HepG2 (cell line): Measurements from ENCODE around the gene NDUFAF8. TPM values are rescaled to one million over a fixed set of nuclear protein-coding genes. Genes with fewer than 3 reads are reported as not detected.

Experiments
- ATAC-seq: fragments of 200-7000 bp; cut with Tn5 transposase; 3 replicates; pipeline ENCODE4 v1.9.1; 2020; ENCODE audit warnings: mild to moderate bottlenecking, moderate library complexity
- BruUV-seq: library from RNA; stranded (reverse); fragments of 400-500 nt; replicated peaks from 2 replicates; lab custom pipeline; 2021; lab: Mats Ljungman, UMichigan
- CTCF ChIA-PET: fragments of 300-600 bp; formaldehyde crosslinking; extraction: SDS; loops from one replicate; lab custom pipeline; 2021; ENCODE audit warnings: low total read pairs, inconsistent platforms, low intra/inter-chr PET ratio; lab: Yijun Ruan, JAX
- POLR2A ChIA-PET: fragments of 350-600 bp; sonication (Branson Sonifier 250); formaldehyde crosslinking; loops from one replicate; lab custom pipeline; 2020; ENCODE audit warnings: antibody characterized with exemption, inconsistent platforms; lab: Yijun Ruan, JAX
- DNase-seq: peaks from one replicate; pipeline ENCODE4 v3.0.0-alpha.2; 2015; ENCODE audit warnings: low spot score
- FAIRE-seq: peaks from 3 replicates; lab custom pipeline; 2011; peaks lifted over from hg19 to GRCh38; lab: Jason Lieb, UNC
- H2AFZ ChIP-seq: one replicate; pipeline ENCODE4 v1.6.1; 2011; ENCODE audit warnings: low read length, inconsistent platforms
- H3K27ac ChIP-seq: fragments of 300-600 bp; 3 replicates; pipeline ENCODE4 v1.8.0; 2011; ENCODE audit warnings: mixed run types, mild to moderate bottlenecking, mixed read lengths, low read length, inconsistent platforms; ENCODE audit not compliant: insufficient read depth; ENCODE audit errors: extremely low read length
- H3K27me3 ChIP-seq, 2 experiments: fragments of 200-600 bp in 1 of 2; 2 replicates in 1 of 2; 3 replicates in 1 of 2; pipeline versions ENCODE4 v1.6.0 to v1.8.0; 2011; ENCODE audit warnings: low read length in 2 of 2, mild to moderate bottlenecking in 2 of 2, moderate library complexity in 2 of 2, inconsistent platforms in 1 of 2; ENCODE audit not compliant: insufficient read depth in 2 of 2, control insufficient read depth in 1 of 2
- H3K36me3 ChIP-seq, 2 experiments: fragments of 200-600 bp in 1 of 2; replicated peaks in 1 of 2; 2 replicates in 1 of 2; 3 replicates in 1 of 2; pipeline versions ENCODE4 v1.5.1 to v1.8.0; 2011; ENCODE audit warnings: low read length in 2 of 2, inconsistent platforms in 1 of 2; ENCODE audit not compliant: insufficient read depth in 2 of 2, control insufficient read depth in 1 of 2
- H3K4me1 ChIP-seq: 2 replicates; pipeline ENCODE4 v1.5.1; 2012; ENCODE audit warnings: low read length, inconsistent platforms; ENCODE audit not compliant: insufficient read depth
- H3K4me2 ChIP-seq: 2 replicates; pipeline ENCODE4 v1.6.0; 2011; ENCODE audit warnings: low read depth, low read length, inconsistent platforms
- H3K4me3 ChIP-seq, 3 experiments: fragments of 200-600 bp in 1 of 3; sonication (generic), shearing (Covaris generic) in 1 of 3; replicated peaks in 1 of 3; 2 replicates each; pipeline ENCODE4 v1.5.1; 2011 to 2016; ENCODE audit warnings: low read length in 3 of 3, inconsistent platforms in 2 of 3, low read depth in 2 of 3, mild to moderate bottlenecking in 2 of 3, control low read depth in 1 of 3, mixed read lengths in 1 of 3; ENCODE audit not compliant: insufficient read depth in 1 of 3
- H3K79me2 ChIP-seq: one replicate; pipeline ENCODE4 v1.6.1; 2011; ENCODE audit warnings: low read length, inconsistent platforms; ENCODE audit not compliant: insufficient read depth
- H3K9ac ChIP-seq: 2 replicates; pipeline ENCODE4 v1.6.0; 2011; ENCODE audit warnings: mild to moderate bottlenecking, low read depth, low read length, inconsistent platforms; ENCODE audit not compliant: insufficient read depth
- H3K9me3 ChIP-seq: 2 replicates; pipeline ENCODE4 v1.5.1; 2012; ENCODE audit warnings: mild to moderate bottlenecking, low read length
- H4K20me1 ChIP-seq: 2 replicates; pipeline ENCODE4 v1.6.0; 2011; ENCODE audit warnings: inconsistent platforms, mild to moderate bottlenecking, low read length, moderate library complexity; ENCODE audit not compliant: insufficient read depth
- ZC3H13 ChIP-seq: sonication (generic); formaldehyde crosslinking; IDR thresholded peaks from 2 replicates; pipeline ENCODE4 v1.8.1; 2023; ENCODE audit warnings: mild to moderate bottlenecking, missing genetic modification reagents, moderate library complexity
- ZNF720 ChIP-seq: sonication (generic); formaldehyde crosslinking; IDR thresholded peaks from 2 replicates; pipeline ENCODE4 v1.4.0; 2020; ENCODE audit warnings: missing genetic modification reagents
- WGBS: methylation state at CpG from one replicate; pipeline ENCODE4 v1.1.6; 2017; ENCODE audit warnings: low lambda C conversion rate; 5-methylcytosine and 5-hydroxymethylcytosine counted together
- in situ Hi-C: cut with HindIII; loops from 2 replicates; pipeline ENCODE4 v1.10.0; 2017; ENCODE audit warnings: low pct_unique_long_range_greater_than_20kb; ENCODE audit not compliant: extremely low pct_ligation_motif_present
- intact Hi-C: fragments of 100-400 bp; cut with micrococcal nuclease; formaldehyde crosslinking; loops from one replicate; pipeline ENCODE4 v1.10.0; 2022; ENCODE audit not compliant: unreplicated experiment
- polyA plus RNA-seq, 8 experiments: library from polyadenylated mRNA; depleted of rRNA in 3 of 8; stranded (reverse) in 7 of 8; unstranded in 1 of 8; fragments of >200 nt; fragmentation: Illumina TruSeq in 4 of 8; extraction: Trizol in 4 of 8; gene quantifications; 2 replicates each; pipeline versions ENCODE4 v1.2.1 to v1.2.3, GENCODE V29; 2011 to 2016; ENCODE audit warnings: low read depth in 4 of 8, missing spikeins in 1 of 8, mixed read lengths in 1 of 8; ENCODE audit not compliant: insufficient read depth in 1 of 8
- total RNA-seq, 5 experiments: library from RNA; depleted of rRNA; stranded (reverse); fragments of >200 nt; fragmentation: Illumina TruSeq; extraction: Trizol; gene quantifications; 2 replicates each; pipeline ENCODE4 v1.2.3, GENCODE V29; 2016; ENCODE audit warnings: low read depth in 1 of 5
- TF ChIP-seq, protein P1 (sequence below): IDR thresholded peaks from 2 replicates; pipeline ENCODE4 v1.6.1; 2016; ENCODE audit warnings: low read depth, control low read depth
- TF ChIP-seq, protein P2 (sequence below): sonication (generic); formaldehyde crosslinking; IDR thresholded peaks from 2 replicates; pipeline ENCODE4 v1.5.0; 2020; ENCODE audit warnings: mild to moderate bottlenecking, missing genetic modification reagents, borderline replicate concordance
- TF ChIP-seq, protein P3 (sequence below): sonication (generic); formaldehyde crosslinking; IDR thresholded peaks from 2 replicates; pipeline ENCODE4 v1.4.0; 2020; ENCODE audit warnings: missing genetic modification reagents; ENCODE audit errors: not compliant biosample characterization

Gene NDUFAF8
- total and polyA plus RNA-seq, 2 of the 13 experiments (the other 11 are each of a cell fraction or from before 2014, with no cell fraction given): 75.6 to 233 TPM

- FAIRE-seq: no peak
- POLR2A ChIA-PET: interaction anchor here (2.9 kb wide), 1 partner anchor 9 kb away, joined by 10 read pairs; the partner anchor contains the start of genes NDUFAF8 and TEPSIN
- no peak overlapping the region for H3K27ac ChIP-seq
- no peak overlapping the region for H3K4me2 ChIP-seq
- peaks cover 25 to 32% of the 10 kb centered on the region in 2 experiments; a peak in 4 of 5 replicates for H3K36me3 ChIP-seq
- H3K27me3 ChIP-seq: no peaks in the 10 kb centered on the region
- CTCF ChIA-PET: interaction anchor here (1.8 kb wide), 1 partner anchor 87 kb away, joined by 12 read pairs; no protein-coding TSS in a partner anchor
- no peak overlapping the region for H2AFZ ChIP-seq
- 95% methylated on average over 14 of the region's 14 CpGs for WGBS
- no peaks in the 10 kb centered on the region for H3K79me2 ChIP-seq
- no peak for DNase-seq
- H3K9me3 ChIP-seq: no peaks in the 10 kb centered on the region
- no peak overlapping the region for H3K9ac ChIP-seq
- no peaks in the 10 kb centered on the region for H4K20me1 ChIP-seq
- TF ChIP-seq ZNF720 (CRISPR knock-in tag) (no peak), ZC3H13 (CRISPR knock-in tag) (no peak)
- TF ChIP-seq, protein P1, sequence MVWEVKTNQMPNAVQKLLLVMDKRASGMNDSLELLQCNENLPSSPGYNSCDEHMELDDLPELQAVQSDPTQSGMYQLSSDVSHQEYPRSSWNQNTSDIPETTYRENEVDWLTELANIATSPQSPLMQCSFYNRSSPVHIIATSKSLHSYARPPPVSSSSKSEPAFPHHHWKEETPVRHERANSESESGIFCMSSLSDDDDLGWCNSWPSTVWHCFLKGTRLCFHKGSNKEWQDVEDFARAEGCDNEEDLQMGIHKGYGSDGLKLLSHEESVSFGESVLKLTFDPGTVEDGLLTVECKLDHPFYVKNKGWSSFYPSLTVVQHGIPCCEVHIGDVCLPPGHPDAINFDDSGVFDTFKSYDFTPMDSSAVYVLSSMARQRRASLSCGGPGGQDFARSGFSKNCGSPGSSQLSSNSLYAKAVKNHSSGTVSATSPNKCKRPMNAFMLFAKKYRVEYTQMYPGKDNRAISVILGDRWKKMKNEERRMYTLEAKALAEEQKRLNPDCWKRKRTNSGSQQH (CRISPR knock-in tag): no peak
- TF ChIP-seq, protein P2, sequence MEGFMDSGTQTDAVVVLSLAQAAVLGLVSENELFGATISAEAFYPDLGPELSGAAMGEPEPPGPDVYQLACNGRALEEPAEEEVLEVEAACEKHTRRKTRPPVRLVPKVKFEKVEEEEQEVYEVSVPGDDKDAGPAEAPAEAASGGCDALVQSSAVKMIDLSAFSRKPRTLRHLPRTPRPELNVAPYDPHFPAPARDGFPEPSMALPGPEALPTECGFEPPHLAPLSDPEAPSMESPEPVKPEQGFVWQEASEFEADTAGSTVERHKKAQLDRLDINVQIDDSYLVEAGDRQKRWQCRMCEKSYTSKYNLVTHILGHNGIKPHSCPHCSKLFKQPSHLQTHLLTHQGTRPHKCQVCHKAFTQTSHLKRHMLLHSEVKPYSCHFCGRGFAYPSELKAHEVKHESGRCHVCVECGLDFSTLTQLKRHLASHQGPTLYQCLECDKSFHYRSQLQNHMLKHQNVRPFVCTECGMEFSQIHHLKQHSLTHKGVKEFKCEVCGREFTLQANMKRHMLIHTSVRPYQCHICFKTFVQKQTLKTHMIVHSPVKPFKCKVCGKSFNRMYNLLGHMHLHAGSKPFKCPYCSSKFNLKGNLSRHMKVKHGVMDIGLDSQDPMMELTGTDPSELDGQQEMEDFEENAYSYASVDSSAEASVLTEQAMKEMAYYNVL (CRISPR knock-in tag): no peak
- TF ChIP-seq, protein P3, sequence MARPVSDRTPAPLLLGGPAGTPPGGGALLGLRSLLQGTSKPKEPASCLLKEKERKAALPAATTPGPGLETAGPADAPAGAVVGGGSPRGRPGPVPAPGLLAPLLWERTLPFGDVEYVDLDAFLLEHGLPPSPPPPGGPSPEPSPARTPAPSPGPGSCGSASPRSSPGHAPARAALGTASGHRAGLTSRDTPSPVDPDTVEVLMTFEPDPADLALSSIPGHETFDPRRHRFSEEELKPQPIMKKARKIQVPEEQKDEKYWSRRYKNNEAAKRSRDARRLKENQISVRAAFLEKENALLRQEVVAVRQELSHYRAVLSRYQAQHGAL (CRISPR knock-in tag): no peak
- intact Hi-C loops: no loop called here
- peaks cover 13% of the 10 kb centered on the region for H3K4me1 ChIP-seq
- H3K4me3 ChIP-seq: no peak overlapping the region
- BruUV-seq: no TSS peak
- no peak for ATAC-seq
- in situ Hi-C loops: loop anchor here (5.0 kb wide), 1 partner anchor 87 kb away; no protein-coding TSS in a partner anchor
Observed at GRCh38 chr17:81229666-81229920, 9.5 kb upstream of the NDUFAF8 start.
